ENCODE results near the gene IL5RA.

GRCh38 chr3:3065876-3066275, 44.3 kb downstream of the IL5RA start:
- no peak for TF ChIP-seq CTCF (IDR thresholded peaks at IDR 0.05; ENCODE audit: insufficient read depth, low read length)
- TF ChIP-seq REST (IDR thresholded peaks at IDR 0.05; ENCODE audit: insufficient replicate concordance, low read depth) = no peak
- no peak for TF ChIP-seq GABPA (IDR thresholded peaks at IDR 0.05; ENCODE audit: low read depth)
- no peak for TF ChIP-seq SPI1 (IDR thresholded peaks at IDR 0.05; ENCODE audit: borderline replicate concordance, low read depth)

All from HL-60 (cell line).